GM23338 (cell line): ENCODE measurements around the gene TYSND1. TPM values are rescaled to one million over a fixed set of nuclear protein-coding genes. Genes with fewer than 3 reads are reported as not detected.
"Not testable (repeated sequence)": the region's sequence is repeated elsewhere in the genome, so short reads cannot be mapped to it uniquely, and the experiment has no call there.

Experiments
- ATAC-seq: fragments of 200-7000 bp; cut with Tn5 transposase; 3 replicates; pipeline ENCODE4 v1.9.1; 2020
- DNase-seq: peaks from one replicate; pipeline ENCODE4 v3.0.0-alpha.2; 2015; ENCODE audit warnings: low spot score
- H2AFZ ChIP-seq: fragments of 200-600 bp; sonication (generic); 2 replicates; pipeline ENCODE4 v1.8.0; 2016; ENCODE audit warnings: antibody characterized with exemption, mild to moderate bottlenecking, moderate library complexity
- H3F3A ChIP-seq: fragments of 200-600 bp; sonication (generic); replicated peaks from 2 replicates; pipeline ENCODE4 v1.8.0; 2017; ENCODE audit warnings: antibody characterized with exemption, mixed run types, low read depth
- H3K27ac ChIP-seq: fragments of 200-600 bp; sonication (generic); 2 replicates; pipeline ENCODE4 v1.6.1; 2016; ENCODE audit warnings: low read depth
- H3K27me3 ChIP-seq: fragments of 200-600 bp; sonication (generic); 2 replicates; pipeline ENCODE4 v1.8.0; 2016; ENCODE audit warnings: mild to moderate bottlenecking, mixed run types, moderate library complexity; ENCODE audit not compliant: insufficient read depth
- H3K36me3 ChIP-seq: fragments of 200-600 bp; sonication (generic); 2 replicates; pipeline ENCODE4 v1.8.0; 2016; ENCODE audit warnings: mild to moderate bottlenecking; ENCODE audit not compliant: insufficient read depth
- H3K4me1 ChIP-seq: fragments of 200-600 bp; sonication (generic); 2 replicates; pipeline ENCODE4 v1.8.0; 2016; ENCODE audit warnings: mild to moderate bottlenecking, moderate library complexity; ENCODE audit not compliant: insufficient read depth
- H3K4me2 ChIP-seq: fragments of 200-600 bp; sonication (generic); 2 replicates; pipeline ENCODE4 v1.7.1; 2017; ENCODE audit warnings: mixed run types
- H3K4me3 ChIP-seq: fragments of 200-600 bp; sonication (generic); 2 replicates; pipeline ENCODE4 v1.6.1; 2016; ENCODE audit warnings: mixed run types
- H3K79me2 ChIP-seq: fragments of 200-600 bp; sonication (generic); replicated peaks from 2 replicates; pipeline ENCODE4 v1.8.0; 2017; ENCODE audit warnings: mild to moderate bottlenecking; ENCODE audit not compliant: insufficient read depth
- H3K9me2 ChIP-seq: fragments of 200-600 bp; sonication (generic); 2 replicates; pipeline ENCODE4 v1.8.0; 2017; ENCODE audit not compliant: insufficient read depth
- H4K20me1 ChIP-seq: fragments of 200-600 bp; sonication (generic); replicated peaks from 2 replicates; pipeline ENCODE4 v1.8.0; 2017; ENCODE audit warnings: mild to moderate bottlenecking; ENCODE audit not compliant: insufficient read depth
- H3K27ac Mint-ChIP-seq: 2 replicates; pipeline ENCODE4 v1.8.0; 2020; ENCODE audit warnings: inconsistent platforms, mild to moderate bottlenecking, moderate library complexity, mixed read lengths
- H3K27me3 Mint-ChIP-seq: 3 replicates; pipeline ENCODE4 v1.8.0; 2022; ENCODE audit warnings: low read depth, mild to moderate bottlenecking, moderate library complexity, mixed read lengths, inconsistent platforms; ENCODE audit not compliant: insufficient read depth, poor library complexity
- H3K36me3 Mint-ChIP-seq: 3 replicates; pipeline ENCODE4 v1.8.0; 2021; ENCODE audit warnings: low read depth, mild to moderate bottlenecking, inconsistent platforms, moderate library complexity, mixed read lengths
- H3K4me1 Mint-ChIP-seq: 3 replicates; pipeline ENCODE4 v1.8.0; 2020; ENCODE audit warnings: mild to moderate bottlenecking, inconsistent platforms, mixed read lengths
- H3K4me3 Mint-ChIP-seq: 3 replicates; pipeline ENCODE4 v1.8.0; 2021; ENCODE audit warnings: moderate library complexity, mild to moderate bottlenecking, inconsistent platforms, mixed read lengths
- H3K9me3 Mint-ChIP-seq: 3 replicates; pipeline ENCODE4 v1.8.0; 2020; ENCODE audit warnings: moderate library complexity, mild to moderate bottlenecking, inconsistent platforms, mixed read lengths
- CREB1 ChIP-seq: fragments of 250-450 bp; sonication (Bioruptor Pico); IDR thresholded peaks from 2 replicates; pipeline ENCODE4 v1.5.0; 2020; ENCODE audit warnings: low read depth, mild to moderate bottlenecking, moderate library complexity
- EZH2 ChIP-seq: fragments of 200-600 bp; sonication (generic); IDR thresholded peaks from one replicate; pipeline ENCODE4 v1.8.0; 2017; ENCODE audit warnings: antibody characterized with exemption, mild to moderate bottlenecking, low read depth; ENCODE audit not compliant: unreplicated experiment
- EZH2phosphoT487 ChIP-seq: fragments of 200-600 bp; sonication (generic); IDR thresholded peaks from one replicate; pipeline ENCODE4 v1.8.1; 2018; ENCODE audit warnings: antibody characterized with exemption; ENCODE audit not compliant: unreplicated experiment
- JUNB ChIP-seq: IDR thresholded peaks from one replicate; pipeline ENCODE4 v1.6.1; 2016; ENCODE audit warnings: antibody characterized with exemption; ENCODE audit not compliant: unreplicated experiment
- POLR2AphosphoS5 ChIP-seq: IDR thresholded peaks from 2 replicates; pipeline ENCODE4 v1.6.1; 2016; ENCODE audit warnings: antibody characterized with exemption, low read depth
- STAT1 ChIP-seq: IDR thresholded peaks from one replicate; pipeline ENCODE4 v1.6.1; 2016; ENCODE audit warnings: antibody characterized with exemption; ENCODE audit not compliant: unreplicated experiment
- polyA plus RNA-seq: library from polyadenylated mRNA; unstranded; fragments of >200 nt; fragmentation: Nextera tagmentation; extraction: Ambion mirVana; gene quantifications from 2 replicates; pipeline ENCODE4 v1.2.1, GENCODE V29; 2016
- total RNA-seq: library from RNA; depleted of rRNA; stranded (reverse); fragments of >200 nt; shearing (Covaris generic); gene quantifications from 2 replicates; pipeline ENCODE4 v1.2.3, GENCODE V29; 2014
- TF ChIP-seq, protein P1 (sequence below): IDR thresholded peaks from 2 replicates; pipeline ENCODE4 v1.6.1; 2016; ENCODE audit warnings: antibody characterized with exemption
- TF ChIP-seq, protein P2 (sequence below), 2 experiments: fragments of 200-600 bp in 1 of 2; sonication (generic) in 1 of 2; conservative IDR thresholded peaks; 2 replicates each; pipeline versions ENCODE4 v1.5.1 to v1.6.1; 2016 to 2017; ENCODE audit warnings: antibody characterized with exemption in 2 of 2, low read depth in 2 of 2, mild to moderate bottlenecking in 2 of 2, moderate library complexity in 1 of 2

TYSND1 gene
- total and polyA plus RNA-seq, 2 experiments from 2014 or later, result 5.2 to 19.5 TPM

DNA sequence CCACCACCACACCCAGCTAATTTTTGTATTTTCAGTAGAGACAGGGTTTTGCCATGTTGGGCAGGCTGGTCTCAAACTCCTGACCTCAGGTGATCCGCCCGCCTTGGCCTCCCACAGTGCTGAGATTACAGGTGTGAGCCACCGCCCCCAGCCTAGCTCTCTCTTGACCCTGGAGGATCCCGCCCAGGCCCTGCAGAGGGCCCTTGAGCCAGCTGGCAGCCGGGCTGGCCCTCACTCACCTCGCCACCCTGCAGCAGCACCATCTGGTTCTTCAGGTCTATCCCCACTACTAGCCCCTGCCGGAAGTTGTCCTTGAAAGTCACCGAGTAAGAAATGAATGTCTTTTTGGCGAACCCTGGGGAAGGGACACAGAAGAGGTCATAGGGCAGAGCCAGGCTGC, 23.3 kb downstream of the TYSND1 start:
- H3K27ac Mint-ChIP-seq, H3K27me3 ChIP-seq, H3K27me3 Mint-ChIP-seq, H3K9me2 ChIP-seq, ATAC-seq, H2AFZ ChIP-seq, H3K36me3 Mint-ChIP-seq, H3F3A ChIP-seq, H3K4me1 ChIP-seq, H3K4me3 Mint-ChIP-seq, H3K79me2 ChIP-seq, H3K4me1 Mint-ChIP-seq, DNase-seq, H3K36me3 ChIP-seq, H3K9me3 Mint-ChIP-seq, H3K4me2 ChIP-seq, H4K20me1 ChIP-seq, H3K27ac ChIP-seq, H3K4me3 ChIP-seq: not testable (repeated sequence)

DNA sequence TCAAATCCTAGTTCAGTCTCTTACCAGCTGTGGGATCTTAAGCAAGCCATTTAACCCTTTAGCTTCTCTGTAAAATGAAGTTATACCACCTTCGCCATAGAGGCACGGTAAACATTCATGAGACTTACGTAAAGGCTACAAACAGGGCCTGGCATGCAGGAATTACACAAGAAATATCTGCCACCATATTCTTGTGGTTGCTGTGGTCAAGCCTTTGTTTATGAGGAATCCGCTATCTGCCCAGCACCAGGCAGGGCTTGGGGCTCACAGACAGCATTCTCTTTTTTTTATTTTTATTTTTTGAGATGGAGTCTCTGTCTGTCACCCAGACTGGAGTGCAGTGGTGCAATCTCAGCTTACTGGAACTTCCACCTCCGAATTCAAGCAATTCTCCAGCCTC, 23.8 kb downstream of the TYSND1 start:
- Histone ChIP-seq H2AFZ (no peak overlapping the region), H3K4me2 (no peak overlapping the region), H4K20me1 (no peaks in the 10 kb centered on the region; the same call in 1 of the 2 replicates), H3F3A (no peaks in the 10 kb centered on the region), H3K4me3 (no peak overlapping the region), H3K27ac (no peak overlapping the region), H3K4me1 (no peaks in the 10 kb centered on the region), H3K79me2 (no peaks in the 10 kb centered on the region), H3K27me3 (no peaks in the 10 kb centered on the region), H3K9me2 (no peaks in the 10 kb centered on the region), H3K36me3 (no peaks in the 10 kb centered on the region)
- Mint-ChIP-seq H3K4me1 (no peaks in the 10 kb centered on the region), H3K27ac (no peak overlapping the region), H3K36me3 (peaks cover 3% of the 10 kb centered on the region; the same call in 1 of the 3 replicates), H3K9me3 (peaks cover 3% of the 10 kb centered on the region; the same call in 1 of the 3 replicates), H3K27me3 (peaks cover 6% of the 10 kb centered on the region), H3K4me3 (no peak overlapping the region)
- ATAC-seq, result no peak
- TF ChIP-seq JUNB, result no peak
- TF ChIP-seq EZH2, result no peak
- TF ChIP-seq, protein P1, sequence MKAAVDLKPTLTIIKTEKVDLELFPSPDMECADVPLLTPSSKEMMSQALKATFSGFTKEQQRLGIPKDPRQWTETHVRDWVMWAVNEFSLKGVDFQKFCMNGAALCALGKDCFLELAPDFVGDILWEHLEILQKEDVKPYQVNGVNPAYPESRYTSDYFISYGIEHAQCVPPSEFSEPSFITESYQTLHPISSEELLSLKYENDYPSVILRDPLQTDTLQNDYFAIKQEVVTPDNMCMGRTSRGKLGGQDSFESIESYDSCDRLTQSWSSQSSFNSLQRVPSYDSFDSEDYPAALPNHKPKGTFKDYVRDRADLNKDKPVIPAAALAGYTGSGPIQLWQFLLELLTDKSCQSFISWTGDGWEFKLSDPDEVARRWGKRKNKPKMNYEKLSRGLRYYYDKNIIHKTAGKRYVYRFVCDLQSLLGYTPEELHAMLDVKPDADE, result no peak
- no peak for TF ChIP-seq CREB1
- TF ChIP-seq EZH2phosphoT487, result no peak
- TF ChIP-seq, protein P2, sequence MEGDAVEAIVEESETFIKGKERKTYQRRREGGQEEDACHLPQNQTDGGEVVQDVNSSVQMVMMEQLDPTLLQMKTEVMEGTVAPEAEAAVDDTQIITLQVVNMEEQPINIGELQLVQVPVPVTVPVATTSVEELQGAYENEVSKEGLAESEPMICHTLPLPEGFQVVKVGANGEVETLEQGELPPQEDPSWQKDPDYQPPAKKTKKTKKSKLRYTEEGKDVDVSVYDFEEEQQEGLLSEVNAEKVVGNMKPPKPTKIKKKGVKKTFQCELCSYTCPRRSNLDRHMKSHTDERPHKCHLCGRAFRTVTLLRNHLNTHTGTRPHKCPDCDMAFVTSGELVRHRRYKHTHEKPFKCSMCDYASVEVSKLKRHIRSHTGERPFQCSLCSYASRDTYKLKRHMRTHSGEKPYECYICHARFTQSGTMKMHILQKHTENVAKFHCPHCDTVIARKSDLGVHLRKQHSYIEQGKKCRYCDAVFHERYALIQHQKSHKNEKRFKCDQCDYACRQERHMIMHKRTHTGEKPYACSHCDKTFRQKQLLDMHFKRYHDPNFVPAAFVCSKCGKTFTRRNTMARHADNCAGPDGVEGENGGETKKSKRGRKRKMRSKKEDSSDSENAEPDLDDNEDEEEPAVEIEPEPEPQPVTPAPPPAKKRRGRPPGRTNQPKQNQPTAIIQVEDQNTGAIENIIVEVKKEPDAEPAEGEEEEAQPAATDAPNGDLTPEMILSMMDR (conservative IDR thresholded peaks at IDR 0.05; ENCODE audit: low read depth in 2 of 2), result no peak
- TF ChIP-seq STAT1, result no peak
- TF ChIP-seq POLR2AphosphoS5, result no peak
- DNase-seq, result no peak
